Endothelial cell of umbilical vein (primary cell): ENCODE data around the gene IRF9. TPM values are rescaled to one million over a fixed set of nuclear protein-coding genes. Genes with fewer than 3 reads are reported as not detected.

Experiments used
- BruUV-seq: library from RNA; stranded (reverse); fragments of 400-500 nt; replicated peaks from 2 replicates; lab custom pipeline; 2021; lab: Mats Ljungman, UMichigan
- CTCF ChIA-PET: fragments of 300-600, 350-600 bp; sonication (Branson Sonifier 250); formaldehyde crosslinking; loops from one replicate; lab custom pipeline; 2021; ENCODE audit warnings: antibody characterized with exemption, inconsistent platforms; lab: Charles Lee
- POLR2A ChIA-PET: fragments of 300-600, 350-600 bp; sonication (Branson Sonifier 250); formaldehyde crosslinking; loops from one replicate; lab custom pipeline; 2021; ENCODE audit warnings: antibody characterized with exemption, inconsistent platforms; lab: Charles Lee
- DNase-seq: peaks from one replicate; pipeline ENCODE4 v3.0.0-alpha.2; 2011; ENCODE audit warnings: low read depth, low spot score
- FAIRE-seq: peaks from 2 replicates; lab custom pipeline; 2011; peaks lifted over from hg19 to GRCh38; lab: Jason Lieb, UNC
- H2AFZ ChIP-seq: 2 replicates; pipeline ENCODE4 v1.6.0; 2012; ENCODE audit warnings: low read depth, low read length, control low read depth, inconsistent platforms
- H3K27ac ChIP-seq: 2 replicates; pipeline ENCODE4 v1.5.1; 2011; ENCODE audit warnings: low read depth, mild to moderate bottlenecking, control low read depth, low read length, moderate library complexity; ENCODE audit not compliant: insufficient read depth
- H3K27me3 ChIP-seq, 2 experiments: 2 replicates each; pipeline versions ENCODE4 v1.6.0 to v1.6.1; 2011; ENCODE audit warnings: low read length in 2 of 2, mixed read lengths in 1 of 2; ENCODE audit not compliant: control insufficient read depth in 2 of 2, insufficient read depth in 2 of 2
- H3K36me3 ChIP-seq, 2 experiments: 2 replicates in 1 of 2; 3 replicates in 1 of 2; pipeline ENCODE4 v1.5.1; 2011; ENCODE audit warnings: low read length in 2 of 2, mild to moderate bottlenecking in 1 of 2, moderate library complexity in 1 of 2; ENCODE audit not compliant: control insufficient read depth in 2 of 2, insufficient read depth in 2 of 2; ENCODE audit errors: extremely low read depth in 1 of 2
- H3K4me1 ChIP-seq: 3 replicates; pipeline ENCODE4 v1.5.1; 2011; ENCODE audit warnings: mild to moderate bottlenecking, low read length; ENCODE audit not compliant: control insufficient read depth, insufficient read depth; ENCODE audit errors: extremely low read depth
- H3K4me2 ChIP-seq: 2 replicates; pipeline ENCODE4 v1.6.1; 2011; ENCODE audit warnings: low read length, control low read depth, mixed read lengths; ENCODE audit not compliant: insufficient read depth
- H3K4me3 ChIP-seq, 3 experiments: fragments of 200-600 bp in 1 of 3; sonication (generic), shearing (Covaris generic) in 1 of 3; replicated peaks in 1 of 3; 2 replicates each; pipeline ENCODE4 v1.5.1; 2011 to 2016; ENCODE audit warnings: control low read depth in 3 of 3, low read length in 3 of 3, mild to moderate bottlenecking in 2 of 3, inconsistent platforms in 1 of 3, low read depth in 1 of 3, moderate library complexity in 1 of 3; ENCODE audit not compliant: insufficient read depth in 1 of 3
- H3K79me2 ChIP-seq: 2 replicates; pipeline ENCODE4 v1.6.0; 2012; ENCODE audit warnings: low read length, inconsistent platforms; ENCODE audit not compliant: control insufficient read depth, insufficient read depth
- H3K9ac ChIP-seq: replicated peaks from 2 replicates; pipeline ENCODE3; 2011; ENCODE audit warnings: low read length, control low read depth; ENCODE audit not compliant: insufficient read depth; ENCODE audit errors: extremely low read depth
- H3K9me1 ChIP-seq: replicated peaks from 3 replicates; pipeline ENCODE4 v1.6.0; 2011; ENCODE audit warnings: mild to moderate bottlenecking, low read length; ENCODE audit not compliant: control insufficient read depth, insufficient read depth; ENCODE audit errors: extremely low read depth
- H3K9me3 ChIP-seq: replicated peaks from 2 replicates; pipeline ENCODE4 v1.5.1; 2012; ENCODE audit warnings: low read length, inconsistent platforms; ENCODE audit not compliant: control insufficient read depth, insufficient read depth
- H4K20me1 ChIP-seq: replicated peaks from 2 replicates; pipeline ENCODE3; 2011; ENCODE audit warnings: mild to moderate bottlenecking, low read length; ENCODE audit not compliant: control insufficient read depth, insufficient read depth; ENCODE audit errors: extremely low read depth
- CTCF ChIP-seq, 2 donors: IDR thresholded peaks; 1 replicate in 1 of 2; 2 replicates in 1 of 2; pipeline ENCODE4 v1.5.1; 2011; ENCODE audit warnings: low read length in 2 of 2, mild to moderate bottlenecking in 2 of 2, moderate library complexity in 2 of 2, control low read depth in 1 of 2, inconsistent platforms in 1 of 2, low read depth in 1 of 2; ENCODE audit not compliant: insufficient read depth in 1 of 2; ENCODE audit errors: extremely low read depth in 1 of 2
- EZH2 ChIP-seq: IDR thresholded peaks from 2 replicates; pipeline ENCODE4 v1.6.1; 2012; ENCODE audit warnings: borderline replicate concordance, low read depth, mild to moderate bottlenecking, moderate library complexity, low read length, inconsistent platforms; ENCODE audit not compliant: severe bottlenecking
- FOS ChIP-seq: IDR thresholded peaks from 2 replicates; pipeline ENCODE4 v1.6.1; 2011; ENCODE audit warnings: mild to moderate bottlenecking, low read length, moderate library complexity, borderline replicate concordance; ENCODE audit not compliant: insufficient read depth
- GATA2 ChIP-seq: IDR thresholded peaks from 2 replicates; pipeline ENCODE4 v1.7.0; 2011; ENCODE audit warnings: low read depth, mild to moderate bottlenecking, moderate library complexity, mixed read lengths, low read length; ENCODE audit not compliant: insufficient read length, insufficient read depth
- JUN ChIP-seq: IDR thresholded peaks from 2 replicates; pipeline ENCODE4 v1.6.1; 2011; ENCODE audit warnings: borderline replicate concordance, low read depth; ENCODE audit not compliant: insufficient read length, insufficient read depth
- MAX ChIP-seq: IDR thresholded peaks from 2 replicates; pipeline ENCODE4 v1.6.1; 2011; ENCODE audit not compliant: insufficient read depth, insufficient read length
- MYC ChIP-seq: IDR thresholded peaks from one replicate; pipeline ENCODE4 v1.6.1; 2011; ENCODE audit warnings: mild to moderate bottlenecking, low read depth, low read length
- POLR2A ChIP-seq: IDR thresholded peaks from 2 replicates; pipeline ENCODE4 v1.6.1; 2012; ENCODE audit warnings: low read depth, mild to moderate bottlenecking, control low read depth, low read length
- POLR2AphosphoS5 ChIP-seq: IDR thresholded peaks from 2 replicates; pipeline ENCODE4 v1.6.1; 2012; ENCODE audit warnings: low read depth, mild to moderate bottlenecking, control low read depth, low read length, moderate library complexity; ENCODE audit not compliant: insufficient read depth
- dilution Hi-C: fragments of 300-500 bp; cut with MboI; formaldehyde crosslinking; loops from one replicate; pipeline ENCODE4 v1.15.0; 2019; ENCODE audit warnings: low sequenced_read_pairs; ENCODE audit not compliant: extremely low pct_ligation_motif_present
- intact Hi-C: fragments of 100-400 bp; cut with micrococcal nuclease; formaldehyde crosslinking; loops from one replicate; pipeline ENCODE4 v1.10.0; 2022
- polyA plus RNA-seq, 4 experiments: library from polyadenylated mRNA; depleted of rRNA in 3 of 4; stranded (reverse) in 3 of 4; unstranded in 1 of 4; fragments of >200 nt; gene quantifications; 2 replicates each; pipeline versions ENCODE4 v1.2.1 to v1.2.3, GENCODE V29; 2011 to 2012; ENCODE audit warnings: missing spikeins in 1 of 4
- total RNA-seq: library from RNA; stranded (reverse); gene quantifications from 2 replicates; pipeline ENCODE4 v1.2.3, GENCODE V29; 2021

Gene IRF9
- total and polyA plus RNA-seq, 2 donors (not counting 3 experiments of a cell fraction or from before 2014, with no cell fraction given), result 44.6 to 46.1 TPM

DNA sequence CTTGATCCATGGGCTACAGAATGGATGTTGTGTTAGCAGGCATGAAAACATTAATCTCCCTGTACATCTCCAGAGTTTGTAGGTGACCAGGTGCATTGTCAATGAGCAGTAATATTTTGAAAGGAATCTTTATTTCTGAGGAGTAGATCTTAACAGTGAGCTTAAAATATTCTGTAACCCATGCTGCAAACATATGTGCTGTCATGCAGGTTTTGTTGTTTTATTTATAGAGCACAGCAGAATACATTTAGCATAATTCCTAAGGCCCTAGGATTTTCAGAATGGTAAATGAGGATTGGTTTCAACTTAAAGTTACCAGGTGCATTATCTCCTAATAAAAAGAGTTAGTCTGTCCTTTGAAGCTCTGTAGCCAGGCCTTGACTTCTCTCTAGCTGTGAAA lies 34.1 kb upstream of the IRF9 start:
- ChIA-PET POLR2A (no interaction called here), CTCF (interaction anchor here (0.7 to 1.3 kb wide), 3 partner anchors 10 to 68 kb away, joined by 3 to 4 read pairs (median 3); partner anchors contain the start of genes DCAF11 and NRL)
- Histone ChIP-seq H3K79me2 (no peaks in the 10 kb centered on the region), H4K20me1 (no peaks in the 10 kb centered on the region), H3K4me2 (no peak overlapping the region), H3K4me1 (no peaks in the 10 kb centered on the region), H3K9me3 (no peaks in the 10 kb centered on the region), H3K9me1 (no peaks in the 10 kb centered on the region), H3K4me3 (no peak overlapping the region), H3K27me3 (no peaks in the 10 kb centered on the region), H2AFZ (no peak overlapping the region), H3K9ac (no peak overlapping the region), H3K36me3 (peaks cover 3 to 13% of the 10 kb centered on the region in 2 experiments), H3K27ac (no peak overlapping the region)
- BruUV-seq, result no TSS peak
- dilution Hi-C loops, result no loop called here
- FAIRE-seq, result no peak
- intact Hi-C loops, result no loop called here
- no peak for DNase-seq
- TF ChIP-seq POLR2A (no peak), POLR2AphosphoS5 (no peak), MAX (no peak), CTCF (IDR thresholded peaks at IDR 0.05; ENCODE audit: extremely low read depth in 1 of 2, insufficient read depth in 1 of 2, low read depth in 1 of 2, low read length in 2 of 2) (no peak), FOS (no peak), JUN (no peak), MYC (no peak), GATA2 (no peak), EZH2 (no peak)
